NCI-H146 (cell line): ENCODE measurements around the gene MET.
"Not testable (repeated sequence)": the region's sequence is repeated elsewhere in the genome, so short reads cannot be mapped to it uniquely, and the experiment has no call there.

ENCODE experiments used
- DNase-seq: peaks from one replicate; lab custom pipeline; 2025; lab: John Stamatoyannopoulos, UW

MET gene

DNA sequence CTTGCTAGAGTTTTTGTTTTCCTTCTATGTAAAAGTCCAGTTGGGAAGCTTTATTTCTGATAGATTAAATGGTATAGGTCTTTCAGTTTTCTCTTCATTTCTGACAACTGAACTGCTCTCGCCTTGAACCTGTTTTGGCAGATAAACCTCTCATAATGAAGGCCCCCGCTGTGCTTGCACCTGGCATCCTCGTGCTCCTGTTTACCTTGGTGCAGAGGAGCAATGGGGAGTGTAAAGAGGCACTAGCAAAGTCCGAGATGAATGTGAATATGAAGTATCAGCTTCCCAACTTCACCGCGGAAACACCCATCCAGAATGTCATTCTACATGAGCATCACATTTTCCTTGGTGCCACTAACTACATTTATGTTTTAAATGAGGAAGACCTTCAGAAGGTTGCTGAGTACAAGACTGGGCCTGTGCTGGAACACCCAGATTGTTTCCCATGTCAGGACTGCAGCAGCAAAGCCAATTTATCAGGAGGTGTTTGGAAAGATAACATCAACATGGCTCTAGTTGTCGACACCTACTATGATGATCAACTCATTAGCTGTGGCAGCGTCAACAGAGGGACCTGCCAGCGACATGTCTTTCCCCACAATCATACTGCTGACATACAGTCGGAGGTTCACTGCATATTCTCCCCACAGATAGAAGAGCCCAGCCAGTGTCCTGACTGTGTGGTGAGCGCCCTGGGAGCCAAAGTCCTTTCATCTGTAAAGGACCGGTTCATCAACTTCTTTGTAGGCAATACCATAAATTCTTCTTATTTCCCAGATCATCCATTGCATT is 27.1 kb downstream of the MET start:
- peak; percentile 82 for DNase-seq

GRCh38 chr7:116699722-116700120 is 27.7 kb downstream of the MET start:
- DNase-seq, result no peak

GRCh38 chr7:116702046-116702785 is 30.2 kb downstream of the MET start:
- no peak for DNase-seq

GRCh38 chr7:116704650-116705228 is 32.7 kb downstream of the MET start:
- DNase-seq, result no peak

DNA sequence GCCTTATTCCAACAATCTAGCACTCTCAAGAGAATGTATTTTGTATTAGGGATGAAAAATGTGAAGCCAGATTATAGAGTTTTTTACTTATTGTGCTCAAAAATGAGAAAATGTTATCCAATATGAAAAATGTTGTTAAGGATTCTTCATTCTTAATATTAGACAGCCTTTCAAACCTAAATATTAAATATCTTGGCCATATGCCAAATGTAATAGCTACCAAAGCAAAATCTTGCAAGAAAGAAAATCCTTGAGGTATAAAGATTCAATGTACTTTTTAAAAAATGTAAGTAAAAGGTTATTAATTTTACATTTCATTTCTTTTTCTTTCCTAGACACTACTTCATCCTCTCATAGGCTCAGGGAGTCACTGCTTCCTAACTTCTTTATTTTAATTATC is 33.4 kb downstream of the MET start:
- no peak for DNase-seq

- DNase-seq, result no peak
Observed at GRCh38 chr7:116706668-116707126, 34.7 kb downstream of the MET start.

GRCh38 chr7:116707289-116707688 is 35.3 kb downstream of the MET start:
- no peak for DNase-seq

- DNase-seq, result no peak
Observed at GRCh38 chr7:116708248-116708647, 36.3 kb downstream of the MET start.

GRCh38 chr7:116708861-116709260 is 36.9 kb downstream of the MET start:
- no peak for DNase-seq

DNA sequence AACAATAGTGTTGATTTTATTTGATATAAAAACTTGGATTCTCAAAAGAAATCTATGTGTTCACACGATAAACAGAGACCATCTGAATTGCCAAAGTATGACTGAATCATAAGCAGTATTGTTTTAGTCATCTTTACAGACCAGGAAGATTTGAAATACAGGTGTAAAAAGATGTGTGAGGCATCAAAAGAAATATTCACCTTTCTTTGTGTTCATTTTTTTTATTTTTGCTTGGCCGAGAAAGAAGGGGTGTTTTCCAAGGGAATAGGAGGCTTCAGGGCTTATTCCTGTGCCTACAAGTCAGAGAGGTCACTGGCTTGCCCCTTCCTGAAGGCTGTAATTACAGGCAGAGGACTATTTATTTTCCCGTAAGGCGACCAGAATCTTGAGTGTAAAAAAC is 37.3 kb downstream of the MET start:
- DNase-seq, result no peak

DNA sequence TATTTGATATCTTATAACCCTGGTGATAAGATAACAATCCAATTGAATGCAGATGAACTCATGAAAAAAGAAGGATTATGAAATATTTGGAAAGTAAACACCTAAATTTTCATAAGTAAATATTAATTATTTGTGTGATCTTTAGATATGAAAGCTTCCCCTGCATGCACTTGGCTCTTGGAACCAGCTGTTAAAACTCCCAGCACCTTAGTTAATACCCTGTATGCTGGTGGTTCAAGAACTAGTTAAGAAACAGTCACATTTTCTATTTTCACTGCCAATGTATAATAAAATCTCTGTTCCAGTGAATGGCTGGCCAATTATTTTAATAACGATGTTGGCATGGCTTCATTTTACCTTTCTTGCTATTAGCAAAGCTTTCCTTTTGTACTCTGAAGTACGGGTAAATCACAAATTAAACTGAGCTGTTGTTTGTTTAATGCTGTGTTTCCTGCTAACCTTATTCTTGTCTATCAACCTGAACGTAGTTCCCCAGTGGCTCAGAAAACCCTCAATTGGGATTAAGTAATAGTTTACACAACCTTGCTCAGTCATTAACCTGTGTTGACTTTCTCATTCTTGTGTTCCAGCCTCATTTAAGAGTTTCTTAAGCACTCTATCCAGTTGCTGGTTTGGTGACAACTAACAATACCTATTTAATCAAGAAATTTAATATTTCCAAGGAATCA is 38.9 kb downstream of the MET start:
- peak; percentile 62 for DNase-seq

DNA sequence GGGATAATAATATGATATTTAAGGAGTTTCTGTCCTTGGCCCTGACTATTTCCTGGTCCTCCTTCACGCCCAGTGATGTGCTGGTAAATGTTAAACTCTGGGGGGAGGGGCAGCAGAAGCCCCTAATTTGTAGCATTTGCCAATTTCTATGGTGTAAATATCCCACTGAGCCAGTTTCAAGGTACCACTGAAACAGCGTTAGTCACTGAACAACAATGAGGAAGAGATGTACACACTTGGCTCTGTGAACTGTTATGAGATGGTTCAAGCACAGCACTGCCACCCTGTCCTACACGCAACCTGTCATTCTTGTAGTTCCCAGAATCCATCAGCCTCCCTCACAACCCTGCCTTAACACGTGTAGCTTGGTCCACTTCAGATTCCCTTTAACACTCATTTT is 39.8 kb downstream of the MET start:
- no peak for DNase-seq

GRCh38 chr7:116713500-116713899 is 41.5 kb downstream of the MET start:
- no peak for DNase-seq

GRCh38 chr7:116713918-116714317 is 41.9 kb downstream of the MET start:
- no peak for DNase-seq

DNA sequence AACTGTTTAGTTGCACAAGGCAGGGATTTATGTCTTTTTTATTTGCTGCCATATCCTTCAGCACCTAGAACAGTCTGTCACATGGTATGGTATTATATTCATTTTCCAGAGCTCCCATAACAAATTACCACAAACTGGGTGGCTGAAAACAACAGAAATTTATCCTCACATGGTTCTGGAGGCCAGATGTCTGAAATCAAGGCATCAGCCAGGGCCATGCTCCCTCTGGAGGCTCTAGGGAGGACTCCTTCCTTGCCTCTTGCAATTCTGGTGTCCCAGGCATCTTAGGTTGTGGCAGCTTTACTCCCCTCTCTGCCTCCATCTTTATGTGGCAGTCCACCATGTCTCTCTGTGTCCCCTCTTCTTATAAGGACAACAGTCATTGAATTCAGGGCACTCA is 43.1 kb downstream of the MET start:
- no peak for DNase-seq

- DNase-seq, result no peak
Observed at GRCh38 chr7:116717137-116717536, 45.1 kb downstream of the MET start.

- not testable (repeated sequence) for DNase-seq
Observed at GRCh38 chr7:116723959-116724529, 52.0 kb downstream of the MET start.

GRCh38 chr7:116724560-116725231 is 52.7 kb downstream of the MET start:
- DNase-seq, result no peak

GRCh38 chr7:116726149-116726548 is 54.2 kb downstream of the MET start:
- peak; percentile 5 for DNase-seq

DNA sequence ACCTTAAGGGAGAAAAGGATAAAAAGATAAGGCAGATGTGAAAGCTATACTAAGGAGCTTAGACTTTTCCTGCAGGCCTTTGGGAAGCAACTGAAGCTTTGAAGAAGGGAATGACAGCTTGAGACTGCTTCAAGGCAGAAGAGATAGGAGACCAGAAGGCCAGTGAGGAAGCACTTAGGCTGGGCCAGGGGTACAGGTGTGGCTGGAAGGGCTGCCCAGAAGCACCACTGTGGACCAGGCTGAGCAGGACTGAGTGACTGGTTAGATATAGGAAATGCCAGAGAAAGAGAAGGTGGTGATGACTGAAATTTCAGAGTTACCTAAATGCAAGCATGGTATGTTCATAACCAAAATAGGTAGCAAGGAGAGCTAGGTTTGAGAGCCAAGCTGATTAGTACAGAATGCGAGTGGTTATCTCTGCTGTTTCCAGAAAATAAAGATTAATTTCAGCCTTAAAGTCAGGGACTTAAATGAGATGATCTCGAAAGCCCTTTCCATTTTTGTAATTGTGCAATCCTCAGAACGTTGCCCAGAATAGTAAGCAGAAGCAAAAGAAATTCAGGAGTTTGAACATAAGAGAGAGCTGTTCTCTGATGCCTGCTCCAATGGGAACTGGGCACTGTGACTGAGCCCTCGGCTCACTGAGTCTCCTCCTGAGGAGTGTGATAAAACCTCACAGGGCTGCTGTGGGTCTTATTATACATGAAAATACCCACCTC is 54.9 kb downstream of the MET start:
- no peak for DNase-seq
